Skeletal muscle tissue (tissue), 4 donors: ENCODE results near the gene PKHD1. TPM values are rescaled to one million over a fixed set of nuclear protein-coding genes. Genes with fewer than 3 reads are reported as not detected.
"Not testable (repeated sequence)": the region's sequence is repeated elsewhere in the genome, so short reads cannot be mapped to it uniquely, and the experiment has no call there.

Experiments
- H3K27ac ChIP-seq: one replicate; pipeline ENCODE4 v1.7.0; 2013; ENCODE audit warnings: mild to moderate bottlenecking, low read depth, low read length, inconsistent platforms
- H3K27me3 ChIP-seq, 3 donors: one replicate each; pipeline ENCODE4 v1.7.0; 2013; ENCODE audit warnings: low read length in 3 of 3; ENCODE audit not compliant: control insufficient read depth in 3 of 3, insufficient read depth in 3 of 3
- H3K36me3 ChIP-seq, 3 donors: one replicate each; pipeline ENCODE4 v1.7.0; 2013; ENCODE audit warnings: low read length in 3 of 3; ENCODE audit not compliant: control insufficient read depth in 3 of 3, insufficient read depth in 3 of 3
- H3K4me1 ChIP-seq, 3 donors: one replicate each; pipeline ENCODE4 v1.7.0; 2013; ENCODE audit warnings: low read length in 3 of 3, mild to moderate bottlenecking in 3 of 3; ENCODE audit not compliant: control insufficient read depth in 3 of 3, insufficient read depth in 3 of 3
- H3K4me3 ChIP-seq, 3 donors: one replicate each; pipeline ENCODE4 v1.7.0; 2013; ENCODE audit warnings: low read length in 3 of 3
- H3K9ac ChIP-seq, 3 donors: one replicate each; pipeline ENCODE4 v1.7.0; 2013; ENCODE audit warnings: low read length in 3 of 3, mild to moderate bottlenecking in 3 of 3, moderate library complexity in 2 of 3, low read depth in 1 of 3
- H3K9me3 ChIP-seq, 3 donors: one replicate each; pipeline ENCODE4 v1.7.0; 2013; ENCODE audit warnings: low read length in 3 of 3; ENCODE audit not compliant: control insufficient read depth in 3 of 3
- total RNA-seq: library from RNA; depleted of rRNA; stranded (reverse); fragments of >200 nt; gene quantifications from one replicate; pipeline ENCODE4 v1.2.3, GENCODE V29; 2014
- donor health status: Osteomylitis.

Gene PKHD1
- total RNA-seq, 1 donor from 2014 or later = 38.6 TPM

- Histone ChIP-seq H3K27ac (no peak overlapping the region), H3K4me3 (no peak overlapping the region), H3K27me3 (no peaks in the 10 kb centered on the region), H3K9me3 (no peaks in the 10 kb centered on the region), H3K4me1 (no peaks in the 10 kb centered on the region), H3K9ac (no peak overlapping the region), H3K36me3 (no peaks in the 10 kb centered on the region)
Observed at GRCh38 chr6:51949526-51949925, 137.9 kb downstream of the PKHD1 start.

GRCh38 chr6:51939695-51940094 lies 147.7 kb downstream of the PKHD1 start:
- H3K9ac ChIP-seq, H3K27ac ChIP-seq, H3K4me3 ChIP-seq, H3K27me3 ChIP-seq, H3K4me1 ChIP-seq, H3K9me3 ChIP-seq, H3K36me3 ChIP-seq: not testable (repeated sequence)

GRCh38 chr6:51936531-51937290 lies 150.7 kb downstream of the PKHD1 start:
- Histone ChIP-seq H3K9ac (no peak overlapping the region), H3K9me3 (no peaks in the 10 kb centered on the region), H3K27ac (no peak overlapping the region), H3K27me3 (no peaks in the 10 kb centered on the region), H3K4me3 (no peak overlapping the region), H3K4me1 (peaks cover 0 to 6% (median 0%) of the 10 kb centered on the region in 3 donors), H3K36me3 (no peaks in the 10 kb centered on the region)

- Histone ChIP-seq H3K36me3 (no peaks in the 10 kb centered on the region), H3K27ac (no peak overlapping the region), H3K9me3 (no peaks in the 10 kb centered on the region), H3K4me1 (peaks cover 0 to 6% (median 0%) of the 10 kb centered on the region in 3 donors), H3K4me3 (no peak overlapping the region), H3K9ac (no peak overlapping the region), H3K27me3 (no peaks in the 10 kb centered on the region)
Observed at GRCh38 chr6:51934098-51934497, 153.3 kb downstream of the PKHD1 start.

- no peak overlapping the region for H3K4me3 ChIP-seq
- no peaks in the 10 kb centered on the region for H3K27me3 ChIP-seq
- peaks cover 0 to 6% (median 0%) of the 10 kb centered on the region in 3 donors for H3K4me1 ChIP-seq
- no peaks in the 10 kb centered on the region for H3K36me3 ChIP-seq
- no peak overlapping the region for H3K27ac ChIP-seq
- H3K9ac ChIP-seq = no peak overlapping the region
- no peaks in the 10 kb centered on the region for H3K9me3 ChIP-seq
Observed at GRCh38 chr6:51932956-51933355, 154.5 kb downstream of the PKHD1 start.

GRCh38 chr6:51930602-51931001 lies 156.8 kb downstream of the PKHD1 start:
- Histone ChIP-seq H3K4me1 (peaks cover 0 to 6% (median 0%) of the 10 kb centered on the region in 3 donors), H3K36me3 (no peaks in the 10 kb centered on the region), H3K27me3 (no peaks in the 10 kb centered on the region), H3K9me3 (no peaks in the 10 kb centered on the region), H3K4me3 (no peak overlapping the region), H3K27ac (no peak overlapping the region), H3K9ac (no peak overlapping the region)

- H3K4me3 ChIP-seq = no peak overlapping the region
- H3K9me3 ChIP-seq = no peaks in the 10 kb centered on the region
- no peaks in the 10 kb centered on the region for H3K27me3 ChIP-seq
- H3K36me3 ChIP-seq = no peaks in the 10 kb centered on the region
- H3K9ac ChIP-seq = no peak overlapping the region
- H3K27ac ChIP-seq = no peak overlapping the region
- H3K4me1 ChIP-seq = peaks cover 0 to 6% (median 0%) of the 10 kb centered on the region in 3 donors
Observed at GRCh38 chr6:51929934-51930574, 157.4 kb downstream of the PKHD1 start.

GRCh38 chr6:51928320-51928719 lies 159.1 kb downstream of the PKHD1 start:
- no peaks in the 10 kb centered on the region for H3K9me3 ChIP-seq
- no peaks in the 10 kb centered on the region for H3K36me3 ChIP-seq
- no peak overlapping the region for H3K9ac ChIP-seq
- no peak overlapping the region for H3K27ac ChIP-seq
- peaks cover 0 to 6% (median 0%) of the 10 kb centered on the region in 3 donors for H3K4me1 ChIP-seq
- H3K27me3 ChIP-seq = no peaks in the 10 kb centered on the region
- no peak overlapping the region for H3K4me3 ChIP-seq

- H3K9ac ChIP-seq = no peak overlapping the region
- H3K36me3 ChIP-seq = no peaks in the 10 kb centered on the region
- no peaks in the 10 kb centered on the region for H3K27me3 ChIP-seq
- peaks cover 0 to 5% (median 0%) of the 10 kb centered on the region in 3 donors for H3K9me3 ChIP-seq
- H3K27ac ChIP-seq = no peak overlapping the region
- H3K4me3 ChIP-seq = no peak overlapping the region
- H3K4me1 ChIP-seq = no peaks in the 10 kb centered on the region
Observed at GRCh38 chr6:51927450-51927849, 160.0 kb downstream of the PKHD1 start.

GRCh38 chr6:51926125-51926524 lies 161.3 kb downstream of the PKHD1 start:
- H3K9me3 ChIP-seq = peaks cover 0 to 5% (median 0%) of the 10 kb centered on the region in 3 donors
- no peak overlapping the region for H3K27ac ChIP-seq
- H3K36me3 ChIP-seq = no peaks in the 10 kb centered on the region
- no peaks in the 10 kb centered on the region for H3K4me1 ChIP-seq
- no peak overlapping the region for H3K4me3 ChIP-seq
- no peaks in the 10 kb centered on the region for H3K27me3 ChIP-seq
- no peak overlapping the region for H3K9ac ChIP-seq
